GM11168 (cell line): ENCODE measurements around the gene ZNF440.
"Not testable (repeated sequence)": the region's sequence is repeated elsewhere in the genome, so short reads cannot be mapped to it uniquely, and the experiment has no call there.

Experiments
- in situ Hi-C: fragments of 300-500 bp; cut with MboI; formaldehyde crosslinking; loops from one replicate; pipeline ENCODE4 v1.12.0; 2022; ENCODE audit warnings: low sequenced_read_pairs; ENCODE audit not compliant: unreplicated experiment

ZNF440 gene

DNA sequence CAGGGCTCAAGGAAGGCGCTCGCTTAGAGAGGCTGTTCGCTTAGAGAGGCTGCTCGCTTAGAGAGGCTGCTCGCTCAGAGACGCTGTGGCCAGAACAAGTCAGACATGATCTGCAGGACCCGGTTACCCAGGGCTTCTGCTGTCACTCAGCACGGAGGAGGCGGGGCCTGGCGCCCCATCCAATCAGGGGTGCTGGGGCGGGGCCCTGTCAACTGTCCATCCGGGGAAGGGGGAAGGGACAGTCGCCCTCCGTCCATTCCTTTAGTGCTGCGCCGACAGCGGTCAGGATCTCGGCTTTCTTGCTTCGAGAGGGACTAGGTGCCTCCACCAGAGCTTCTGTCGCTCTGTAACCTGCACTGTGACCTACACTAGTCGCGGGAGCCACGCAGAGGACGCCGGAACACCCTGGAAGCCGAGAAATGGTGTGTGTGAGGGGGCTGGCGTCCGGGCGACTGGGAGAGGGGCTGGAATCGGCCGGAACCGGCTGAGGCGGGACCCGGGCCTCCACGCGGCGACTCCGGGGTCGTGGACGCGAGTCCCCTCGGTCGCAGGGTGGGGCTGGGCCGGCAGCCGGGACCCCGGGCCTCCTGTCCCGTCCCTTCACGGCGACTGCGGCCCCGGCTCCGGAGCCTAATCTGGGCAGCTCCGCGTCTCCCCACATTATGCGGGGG lies at the start of gene ZNF440:
TSS of gene ZNF440 (plus strand) at position 245 of the 671 bp plus-strand sequence. CDS start at position 420, 175 bp downstream.
- in situ Hi-C loops, result no loop called here

DNA sequence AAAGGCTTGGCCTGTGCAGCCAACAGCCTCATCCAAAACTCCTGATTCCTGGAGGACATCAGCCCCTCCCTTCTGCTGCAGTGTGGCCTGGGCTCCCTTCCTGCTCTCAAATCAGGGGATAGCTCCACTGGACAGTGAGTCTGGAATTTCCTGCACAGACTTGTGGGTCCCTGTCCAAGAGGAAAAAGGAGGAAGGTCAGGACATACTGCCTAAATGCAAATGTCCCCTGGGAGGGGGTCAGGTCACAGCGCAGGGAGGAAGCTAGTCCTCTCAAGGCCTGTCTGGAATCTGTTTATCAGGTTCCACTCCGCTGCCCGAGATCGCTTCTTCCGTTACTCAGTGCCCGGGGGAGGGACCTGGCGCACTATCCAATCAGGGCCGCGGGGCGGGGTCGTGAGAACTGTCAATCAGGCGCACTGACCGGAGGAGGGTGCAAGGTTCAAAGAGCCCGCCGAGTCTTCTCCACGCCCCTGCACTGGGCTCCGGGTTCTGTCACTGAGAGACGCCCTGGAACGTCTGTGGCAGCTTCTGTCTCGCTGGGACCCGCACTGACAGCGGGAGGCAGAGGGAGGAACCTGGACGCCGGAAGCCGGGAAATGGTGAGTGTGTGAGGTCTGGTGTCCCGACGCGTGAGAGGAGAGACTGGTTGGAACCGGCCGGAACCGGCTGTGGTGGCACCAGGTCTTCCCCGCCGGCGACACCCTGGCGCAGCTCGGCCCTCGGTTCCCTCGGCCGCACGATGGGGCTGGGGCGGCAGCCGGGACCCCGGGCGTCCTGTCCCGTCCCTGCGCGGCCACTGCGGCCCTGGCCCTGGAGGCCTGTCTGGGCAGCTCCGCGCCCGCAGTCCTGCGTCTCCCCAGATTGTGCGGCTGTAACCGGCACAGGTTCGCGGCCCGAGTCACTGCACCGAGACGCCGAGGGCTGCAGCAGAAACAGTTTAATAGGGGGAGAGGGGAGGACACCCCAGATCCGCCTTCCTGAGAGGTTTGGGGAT lies 47.2 kb upstream of the ZNF440 start, which contains the start of gene ZNF441:
TSS of gene ZNF441 (plus strand) at position 404 of the 995 bp plus-strand sequence. CDS start at position 598, 194 bp downstream.
- in situ Hi-C loops, result no loop called here

- in situ Hi-C loops, result no loop called here
Measured at GRCh38 chr19:11767633-11768133, 46.4 kb upstream of the ZNF440 start.

- in situ Hi-C loops, result no loop called here
Measured at GRCh38 chr19:11769995-11770394, 44.1 kb upstream of the ZNF440 start.

DNA sequence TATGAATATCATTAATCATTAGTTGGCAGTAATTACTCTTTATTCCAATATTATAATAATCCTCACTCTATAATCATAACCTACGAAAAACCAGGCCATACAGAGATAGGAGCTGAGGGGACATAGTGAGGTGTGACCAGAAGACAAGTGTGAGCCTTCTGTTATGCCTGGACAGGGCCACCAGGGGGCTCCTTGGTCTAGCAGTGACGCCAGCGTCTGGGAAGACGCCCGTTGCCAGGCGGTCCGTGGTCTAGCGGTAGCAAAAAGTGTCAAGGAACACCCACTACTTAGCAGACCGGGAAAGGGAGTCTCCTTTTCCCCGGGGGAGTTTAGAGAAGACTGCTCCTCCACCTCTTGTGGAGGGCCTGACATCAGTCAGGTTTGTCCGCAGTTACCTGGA lies 42.6 kb upstream of the ZNF440 start:
- in situ Hi-C loops, result not testable (repeated sequence)

GRCh38 chr19:11776669-11777068 lies 37.4 kb upstream of the ZNF440 start:
- in situ Hi-C loops, result not testable (repeated sequence)

DNA sequence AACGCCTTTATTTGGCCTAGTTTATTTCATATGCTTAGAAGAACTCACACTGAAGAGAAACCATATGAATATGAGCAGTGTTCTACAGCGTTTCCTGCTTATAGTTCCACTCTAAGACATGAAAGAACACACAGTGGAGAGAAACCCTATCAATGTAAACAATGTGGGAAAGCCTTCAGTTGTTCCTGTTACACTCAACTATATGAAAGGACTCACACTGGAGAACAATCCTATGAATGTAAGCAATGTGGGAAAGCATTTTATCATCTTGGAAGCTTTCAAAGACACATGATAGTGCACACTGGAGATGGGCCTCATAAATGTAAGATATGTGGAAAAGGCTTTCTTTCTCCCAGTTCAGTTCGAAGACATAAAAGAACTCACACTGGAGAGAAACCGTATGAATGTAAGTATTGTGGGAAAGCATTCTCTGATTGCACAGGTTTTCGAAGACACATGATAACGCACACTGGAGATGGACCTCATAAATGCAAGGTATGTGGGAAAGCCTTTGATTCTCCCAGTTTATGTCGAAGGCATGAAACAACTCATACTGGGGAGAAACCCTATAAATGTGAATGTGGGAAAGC lies 33.5 kb upstream of the ZNF440 start:
- in situ Hi-C loops, result no loop called here

GRCh38 chr19:11781295-11782057 lies 32.6 kb upstream of the ZNF440 start:
- in situ Hi-C loops, result no loop called here

GRCh38 chr19:11783767-11784166 lies 30.3 kb upstream of the ZNF440 start:
- in situ Hi-C loops, result no loop called here

- in situ Hi-C loops, result no loop called here
Measured at GRCh38 chr19:11784356-11784755, 29.7 kb upstream of the ZNF440 start.

DNA sequence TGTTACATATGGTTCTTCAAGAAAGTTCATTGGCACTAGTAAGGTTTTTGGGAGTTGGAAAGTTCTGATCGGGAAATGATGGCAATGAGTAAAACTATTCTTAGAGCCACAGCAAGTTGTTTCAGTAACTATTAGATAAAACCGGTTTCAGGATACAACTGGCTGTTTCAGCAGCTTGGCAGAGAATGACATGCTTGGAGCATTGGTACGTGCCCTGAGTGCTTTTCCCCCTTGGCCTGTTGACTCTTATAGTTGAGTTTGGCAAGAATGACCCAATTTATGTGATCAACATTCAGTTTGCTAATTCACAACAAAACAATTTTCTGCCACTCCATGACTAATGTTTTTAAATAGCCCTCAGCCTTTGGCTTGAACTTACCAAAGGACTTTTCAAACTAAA lies 26.5 kb upstream of the ZNF440 start:
- in situ Hi-C loops, result no loop called here

DNA sequence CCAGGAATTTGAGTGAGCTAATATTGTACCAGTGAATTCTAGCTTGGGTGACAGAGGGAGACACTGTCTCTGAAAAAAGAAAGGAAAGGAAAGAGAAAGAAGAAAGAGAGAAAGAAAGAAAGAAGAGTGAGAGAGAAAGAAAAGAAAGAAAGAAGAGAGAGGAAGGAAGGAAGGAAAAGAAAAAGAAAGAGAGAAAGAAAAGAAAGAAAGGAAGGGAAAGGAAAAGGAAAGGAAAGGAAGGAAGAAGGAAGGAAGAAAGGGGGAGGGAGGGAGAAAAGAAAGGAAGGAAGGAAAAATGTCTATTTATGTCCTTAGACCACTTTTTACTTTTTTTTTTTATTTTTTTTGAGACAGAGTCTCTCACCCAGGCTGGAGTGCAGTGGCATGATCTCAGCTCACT lies 21.1 kb upstream of the ZNF440 start:
- in situ Hi-C loops, result no loop called here

DNA sequence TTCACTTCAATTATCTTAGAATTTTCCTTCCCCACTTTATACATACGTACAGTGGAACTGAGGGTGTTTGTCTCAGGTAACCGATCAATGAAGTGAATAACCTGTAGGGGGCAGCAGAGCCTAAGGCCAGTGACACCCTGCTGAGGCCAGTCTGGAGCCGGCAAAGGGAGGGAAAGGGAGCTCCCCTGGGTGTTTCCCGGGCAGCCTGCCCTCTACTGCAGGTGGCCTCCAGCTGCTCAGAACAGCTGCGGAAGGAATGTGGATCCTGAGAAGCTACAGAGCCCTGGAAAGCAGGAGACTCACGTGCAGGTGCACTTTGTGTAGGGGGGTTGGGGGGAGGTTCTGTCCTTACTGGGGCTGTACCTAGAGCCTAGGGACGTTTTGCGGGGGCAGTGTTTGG lies 16.6 kb upstream of the ZNF440 start:
- in situ Hi-C loops, result no loop called here

DNA sequence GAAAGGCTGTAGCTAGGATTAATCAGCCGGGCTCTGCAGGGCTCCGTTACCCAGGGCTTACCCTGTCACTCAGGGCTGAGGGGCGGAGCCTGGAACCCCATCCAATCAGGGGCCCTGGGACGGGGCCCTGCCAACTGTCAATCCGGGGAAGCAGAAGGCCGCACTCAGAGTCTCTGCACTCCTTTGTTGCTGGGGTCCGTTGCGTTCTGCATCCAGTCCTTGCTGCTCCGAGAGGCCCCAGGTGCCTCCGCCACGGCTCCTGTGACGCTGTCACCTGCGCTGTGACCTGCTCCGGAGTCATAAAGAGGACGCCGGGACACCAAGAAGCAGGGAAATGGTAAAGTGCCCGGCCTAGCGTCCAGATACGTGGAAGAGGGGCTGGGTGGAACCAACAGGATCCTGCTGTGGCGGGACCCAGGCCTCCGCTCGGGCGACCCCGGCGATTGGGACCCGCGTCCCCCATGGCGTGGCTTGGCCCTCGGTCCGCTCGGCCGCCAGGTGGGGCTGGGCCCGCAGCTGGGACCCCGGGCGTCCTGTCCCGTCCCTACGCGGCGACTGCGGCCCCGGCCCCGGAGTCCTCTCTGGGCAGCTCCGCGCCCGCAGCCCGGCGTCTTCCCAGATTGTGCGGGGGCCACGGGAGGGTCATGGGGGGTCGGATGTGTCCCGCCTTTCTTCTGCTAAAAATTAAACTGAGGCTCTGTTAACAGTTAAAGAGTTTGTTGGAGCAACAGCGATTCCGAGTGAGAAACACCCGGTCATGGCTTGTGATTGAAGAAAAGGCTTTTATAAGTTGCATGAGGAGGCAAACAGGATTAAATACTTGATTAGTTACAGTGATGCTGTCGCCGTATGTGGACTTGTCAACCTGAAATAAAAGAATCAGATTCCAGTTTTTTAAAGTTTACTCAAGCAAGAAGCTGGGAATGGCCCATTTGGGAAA lies 15.4 kb upstream of the ZNF440 start, which contains the start of gene ZNF491:
TSS of gene ZNF491 (plus strand) at position 133 of the 940 bp plus-strand sequence. CDS start 7,431 bp downstream, outside the sequence.
- in situ Hi-C loops, result no loop called here

DNA sequence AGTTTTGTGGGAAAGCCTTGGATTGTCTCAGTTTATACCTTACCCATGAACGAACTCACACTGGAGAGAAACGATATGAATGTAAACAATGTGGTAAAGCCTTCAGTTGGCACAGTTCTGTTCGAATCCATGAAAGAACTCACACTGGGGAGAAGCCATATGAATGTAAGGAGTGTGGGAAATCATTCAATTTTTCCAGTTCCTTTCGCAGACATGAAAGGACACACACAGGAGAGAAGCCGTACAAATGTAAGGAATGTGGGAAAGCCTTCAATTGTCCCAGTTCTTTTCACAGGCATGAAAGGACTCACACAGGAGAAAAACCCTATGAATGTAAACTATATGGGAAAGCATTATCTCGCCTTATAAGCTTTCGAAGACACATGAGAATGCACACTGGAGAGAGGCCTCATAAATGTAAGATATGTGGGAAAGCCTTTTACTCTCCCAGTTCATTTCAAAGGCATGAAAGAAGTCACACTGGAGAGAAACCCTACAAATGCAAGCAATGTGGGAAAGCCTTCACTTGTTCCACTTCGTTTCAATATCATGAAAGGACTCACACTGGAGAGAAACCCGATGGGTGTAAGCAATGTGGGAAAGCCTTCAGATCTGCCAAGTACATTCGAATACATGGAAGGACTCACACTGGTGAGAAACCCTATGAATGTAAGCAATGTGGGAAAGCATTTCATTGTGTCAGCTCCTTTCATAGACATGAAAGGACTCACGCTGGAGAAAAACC lies 7.5 kb upstream of the ZNF440 start:
- in situ Hi-C loops, result no loop called here

DNA sequence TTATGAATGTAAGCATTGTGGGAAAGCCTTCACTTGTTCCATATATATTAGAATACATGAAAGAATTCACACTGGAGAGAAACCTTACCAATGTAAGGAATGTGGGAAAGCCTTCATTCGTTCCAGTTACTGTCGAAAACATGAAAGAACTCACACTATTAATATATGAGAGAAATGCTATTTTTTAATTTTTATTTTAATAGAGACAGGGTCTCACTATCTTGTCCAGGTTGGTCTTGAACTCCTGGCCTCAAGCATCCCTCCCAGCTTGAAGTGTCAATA lies 7.0 kb upstream of the ZNF440 start:
- in situ Hi-C loops, result no loop called here

DNA sequence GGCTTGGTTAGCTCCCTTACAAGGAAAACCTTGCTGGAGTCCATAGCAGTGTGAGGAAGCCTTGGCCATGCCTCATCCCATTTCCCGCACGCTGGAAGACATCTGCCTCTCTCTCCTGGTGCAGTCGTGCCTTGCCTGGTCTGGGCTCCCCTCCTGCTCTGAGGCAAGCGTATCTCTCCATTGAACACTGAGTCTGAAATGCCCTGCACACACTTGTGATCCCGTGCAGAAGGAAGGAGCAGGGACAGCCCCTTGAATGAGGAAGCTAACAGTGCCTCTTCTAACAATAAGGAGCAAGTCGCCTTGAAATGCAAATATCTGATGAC lies 407 bp upstream of the ZNF440 start:
- in situ Hi-C loops, result no loop called here

DNA sequence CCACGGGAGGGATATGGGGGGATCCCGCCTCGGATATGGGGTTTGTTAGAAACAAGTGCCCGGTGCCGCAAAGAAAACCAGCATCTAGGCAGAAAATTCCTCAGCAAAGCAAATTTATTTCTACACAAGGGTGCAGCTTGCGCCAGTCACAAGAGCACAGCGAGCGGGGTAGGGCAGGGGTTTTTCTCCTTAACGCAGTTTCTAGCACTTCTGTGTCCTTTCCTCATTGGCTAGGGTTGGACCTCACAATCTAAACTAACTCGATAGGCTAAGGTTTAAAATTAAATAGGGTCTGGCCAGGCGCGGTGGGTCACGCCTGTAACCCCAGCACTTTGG lies 595 bp downstream of the ZNF440 start:
- in situ Hi-C loops, result no loop called here
